Measurements from ENCODE around the gene TPO.

Gene TPO

GRCh38 chr2:1518331-1518803, 105.1 kb downstream of the TPO start:
- TF ChIP-seq CTCF (IDR thresholded peaks at IDR 0.05; ENCODE audit: low read depth, low read length, missing control alignments): no peak
- H3K36me3 ChIP-seq (replicated peaks): no peaks in the 10 kb centered on the region
- no peaks in the 10 kb centered on the region for H3K27me3 ChIP-seq (replicated peaks)
- H3K27ac ChIP-seq: no peak overlapping the region
- no peak overlapping the region for H3K4me3 ChIP-seq (ENCODE audit: low read depth, low read length)
- no peak for DNase-seq
- in situ Hi-C loops (cut with HindIII; ENCODE audit: low pct_ligation_motif_present, low sequenced_read_pairs): no loop called here

GRCh38 chr2:1518867-1519530, 105.7 kb downstream of the TPO start:
- in situ Hi-C loops (cut with HindIII; ENCODE audit: low pct_ligation_motif_present, low sequenced_read_pairs): no loop called here
- Histone ChIP-seq H3K4me3 (ENCODE audit: low read depth, low read length) (no peak overlapping the region), H3K27ac (no peak overlapping the region), H3K36me3 (replicated peaks) (no peaks in the 10 kb centered on the region), H3K27me3 (replicated peaks) (no peaks in the 10 kb centered on the region)
- DNase-seq: no peak
- no peak for TF ChIP-seq CTCF (IDR thresholded peaks at IDR 0.05; ENCODE audit: low read depth, low read length, missing control alignments)

- Histone ChIP-seq H3K27ac (no peak overlapping the region), H3K27me3 (replicated peaks) (no peaks in the 10 kb centered on the region), H3K36me3 (replicated peaks) (no peaks in the 10 kb centered on the region), H3K4me3 (ENCODE audit: low read depth, low read length) (no peak overlapping the region)
- DNase-seq: no peak
- no peak for TF ChIP-seq CTCF (IDR thresholded peaks at IDR 0.05; ENCODE audit: low read depth, low read length, missing control alignments)
- in situ Hi-C loops (cut with HindIII; ENCODE audit: low pct_ligation_motif_present, low sequenced_read_pairs): no loop called here
Observed at GRCh38 chr2:1521191-1521877, 108.1 kb downstream of the TPO start.

- Histone ChIP-seq H3K4me3 (ENCODE audit: low read depth, low read length) (no peak overlapping the region), H3K36me3 (replicated peaks) (no peaks in the 10 kb centered on the region), H3K27ac (no peak overlapping the region), H3K27me3 (replicated peaks) (no peaks in the 10 kb centered on the region)
- no peak for TF ChIP-seq CTCF (IDR thresholded peaks at IDR 0.05; ENCODE audit: low read depth, low read length, missing control alignments)
- in situ Hi-C loops (cut with HindIII; ENCODE audit: low pct_ligation_motif_present, low sequenced_read_pairs): no loop called here
- DNase-seq: no peak
Observed at GRCh38 chr2:1521878-1522830, 108.9 kb downstream of the TPO start.

GRCh38 chr2:1527153-1527992, 114.1 kb downstream of the TPO start:
- in situ Hi-C loops (cut with HindIII; ENCODE audit: low pct_ligation_motif_present, low sequenced_read_pairs): no loop called here
- no peak for TF ChIP-seq CTCF (IDR thresholded peaks at IDR 0.05; ENCODE audit: low read depth, low read length, missing control alignments)
- Histone ChIP-seq H3K27me3 (replicated peaks) (no peaks in the 10 kb centered on the region), H3K4me3 (ENCODE audit: low read depth, low read length) (no peak overlapping the region), H3K27ac (no peak overlapping the region), H3K36me3 (replicated peaks) (no peaks in the 10 kb centered on the region)
- DNase-seq: no peak
